Liver (tissue), 9 donors: Measurements from ENCODE around the gene EVC. TPM values are rescaled to one million over a fixed set of nuclear protein-coding genes. Genes with fewer than 3 reads are reported as not detected.

Experiments
- DNase-seq: peaks from one replicate; pipeline ENCODE4 v3.0.0-alpha.2; 2017; ENCODE audit warnings: low spot score
- H3K27ac ChIP-seq, 2 donors: one replicate each; pipeline ENCODE4 v1.7.0; 2013; ENCODE audit warnings: inconsistent platforms in 2 of 2, low read length in 2 of 2, control low read depth in 1 of 2, low read depth in 1 of 2, mild to moderate bottlenecking in 1 of 2
- H3K27me3 ChIP-seq, 4 donors: one replicate each; pipeline versions ENCODE4 v1.6.1 to v1.7.0; 2013; ENCODE audit warnings: low read length in 3 of 4, inconsistent platforms in 1 of 4, mild to moderate bottlenecking in 1 of 4, moderate library complexity in 1 of 4; ENCODE audit not compliant: control insufficient read depth in 4 of 4, insufficient read depth in 4 of 4
- H3K36me3 ChIP-seq, 4 donors: one replicate each; pipeline versions ENCODE4 v1.6.1 to v1.7.0; 2013; ENCODE audit warnings: low read length in 3 of 4, mild to moderate bottlenecking in 3 of 4, low read depth in 1 of 4, moderate library complexity in 1 of 4; ENCODE audit not compliant: control insufficient read depth in 4 of 4, insufficient read depth in 3 of 4
- H3K4me1 ChIP-seq, 4 donors: one replicate each; pipeline versions ENCODE4 v1.6.1 to v1.7.0; 2013; ENCODE audit warnings: low read length in 3 of 4, mild to moderate bottlenecking in 3 of 4, moderate library complexity in 1 of 4; ENCODE audit not compliant: control insufficient read depth in 4 of 4, insufficient read depth in 4 of 4
- H3K4me3 ChIP-seq, 3 donors: one replicate each; pipeline versions ENCODE4 v1.6.1 to v1.7.0; 2013; ENCODE audit warnings: low read length in 3 of 3, control low read depth in 1 of 3, low read depth in 1 of 3, mild to moderate bottlenecking in 1 of 3
- H3K9ac ChIP-seq, 2 donors: one replicate each; pipeline ENCODE4 v1.7.0; 2013; ENCODE audit warnings: low read length in 2 of 2, mild to moderate bottlenecking in 2 of 2, moderate library complexity in 2 of 2, control low read depth in 1 of 2, low read depth in 1 of 2
- H3K9me3 ChIP-seq, 4 donors: one replicate each; pipeline versions ENCODE4 v1.6.1 to v1.7.0; 2013; ENCODE audit warnings: low read length in 3 of 4; ENCODE audit not compliant: control insufficient read depth in 4 of 4
- ATF3 ChIP-seq: IDR thresholded peaks from 2 replicates; pipeline ENCODE4 v1.6.1; 2016; ENCODE audit warnings: antibody characterized with exemption
- EGR1 ChIP-seq, 2 donors: IDR thresholded peaks; 2 replicates each; pipeline ENCODE4 v1.6.1; 2016 to 2018; ENCODE audit warnings: antibody characterized with exemption in 2 of 2, low read depth in 2 of 2
- FOXA1 ChIP-seq: IDR thresholded peaks from 2 replicates; pipeline ENCODE4 v1.6.1; 2016; ENCODE audit warnings: antibody characterized with exemption
- FOXA2 ChIP-seq: IDR thresholded peaks from 2 replicates; pipeline ENCODE4 v1.6.1; 2016; ENCODE audit warnings: antibody characterized with exemption
- GABPA ChIP-seq, 2 donors: IDR thresholded peaks in 1 of 2; conservative IDR thresholded peaks in 1 of 2; 2 replicates each; pipeline ENCODE4 v1.6.1; 2016; ENCODE audit warnings: antibody characterized with exemption in 2 of 2, mild to moderate bottlenecking in 1 of 2, moderate library complexity in 1 of 2
- HNF4A ChIP-seq, 2 donors: conservative IDR thresholded peaks; 2 replicates each; pipeline ENCODE4 v1.6.1; 2016; ENCODE audit warnings: antibody characterized with exemption in 2 of 2, mild to moderate bottlenecking in 2 of 2
- HNF4G ChIP-seq: IDR thresholded peaks from 2 replicates; pipeline ENCODE4 v1.6.1; 2016; ENCODE audit warnings: antibody characterized with exemption
- JUND ChIP-seq, 2 donors: IDR thresholded peaks; 2 replicates each; pipeline ENCODE4 v1.6.1; 2016; ENCODE audit warnings: antibody characterized with exemption in 2 of 2
- MAX ChIP-seq: IDR thresholded peaks from 2 replicates; pipeline ENCODE4 v1.6.1; 2016; ENCODE audit warnings: antibody characterized with exemption
- NR2F2 ChIP-seq: IDR thresholded peaks from 2 replicates; pipeline ENCODE4 v1.6.1; 2016; ENCODE audit warnings: antibody characterized with exemption
- RAD21 ChIP-seq, 2 donors: IDR thresholded peaks; 2 replicates each; pipeline ENCODE4 v1.6.1; 2016; ENCODE audit warnings: antibody characterized with exemption in 2 of 2, mild to moderate bottlenecking in 2 of 2
- REST ChIP-seq: IDR thresholded peaks from 2 replicates; pipeline ENCODE4 v1.6.1; 2016; ENCODE audit warnings: antibody characterized with exemption, mild to moderate bottlenecking
- RXRA ChIP-seq, 2 donors: IDR thresholded peaks; 2 replicates each; pipeline ENCODE4 v1.6.1; 2017 to 2018; ENCODE audit warnings: antibody characterized with exemption in 2 of 2, mild to moderate bottlenecking in 1 of 2
- SP1 ChIP-seq: IDR thresholded peaks from 2 replicates; pipeline ENCODE4 v1.6.1; 2018; ENCODE audit warnings: antibody characterized with exemption, mild to moderate bottlenecking
- TAF1 ChIP-seq: conservative IDR thresholded peaks from 2 replicates; pipeline ENCODE4 v1.6.1; 2016; ENCODE audit warnings: antibody characterized with exemption, mild to moderate bottlenecking
- YY1 ChIP-seq: IDR thresholded peaks from 2 replicates; pipeline ENCODE4 v1.6.1; 2016; ENCODE audit warnings: antibody characterized with exemption, mild to moderate bottlenecking
- ZBTB33 ChIP-seq: IDR thresholded peaks from 2 replicates; pipeline ENCODE4 v1.6.1; 2016; ENCODE audit warnings: antibody characterized with exemption
- WGBS: extraction: QIAGEN DNeasy Blood & Tissue Kit; methylation state at CpG from one replicate; pipeline ENCODE4 v1.1.7; 2013; 5-methylcytosine and 5-hydroxymethylcytosine counted together
- polyA plus RNA-seq, 2 donors: library from polyadenylated mRNA; stranded (reverse) in 1 of 2; unstranded in 1 of 2; fragments of 200-250 nt in 1 of 2; fragments of >200 nt in 1 of 2; fragmentation: Nextera tagmentation in 1 of 2; extraction: Ambion mirVana in 1 of 2; gene quantifications; one replicate each; pipeline versions ENCODE4 v1.2.1 to v1.2.3, GENCODE V29; 2013 to 2015
- total RNA-seq, 2 donors: library from RNA; depleted of rRNA; stranded (reverse); fragments of >200 nt; gene quantifications; one replicate each; pipeline ENCODE4 v1.2.3, GENCODE V29; 2014
- donor health status: healthy.
- donor health status: healthy.
- donor health status: healthy.
- donor health status: healthy.
- donor health status: healthy.

The EVC gene
- total and polyA plus RNA-seq, 4 donors = 0.76 to 10.9 (median 3.2) TPM

GRCh38 chr4:5691491-5692132 lies 19.4 kb upstream of the EVC start (continued):
- no peak for TF ChIP-seq JUND (IDR thresholded peaks at IDR 0.05)

GRCh38 chr4:5693871-5694270 lies 17.1 kb upstream of the EVC start:
- TF ChIP-seq MAX (no peak), RAD21 (IDR thresholded peaks at IDR 0.05) (no peak), RXRA (IDR thresholded peaks at IDR 0.05) (no peak), ATF3 (no peak), TAF1 (no peak), FOXA1 (no peak), ZBTB33 (no peak), NR2F2 (no peak), YY1 (no peak), HNF4A (conservative IDR thresholded peaks at IDR 0.05) (no peak), HNF4G (no peak), GABPA (IDR thresholded peaks at IDR 0.05 in 1 of 2, conservative IDR thresholded peaks at IDR 0.05 in 1 of 2) (no peak), SP1 (no peak), FOXA2 (no peak), EGR1 (IDR thresholded peaks at IDR 0.05; ENCODE audit: low read depth in 2 of 2) (no peak), REST (no peak), JUND (IDR thresholded peaks at IDR 0.05) (no peak)
- H3K27me3 ChIP-seq = no peaks in the 10 kb centered on the region
- H3K27ac ChIP-seq = no peak overlapping the region
- no peaks in the 10 kb centered on the region for H3K4me1 ChIP-seq
- no peaks in the 10 kb centered on the region for H3K9me3 ChIP-seq
- no peak for DNase-seq
- H3K9ac ChIP-seq = no peak overlapping the region
- peaks cover 0 to 2% (median 0%) of the 10 kb centered on the region in 4 donors for H3K36me3 ChIP-seq
- H3K4me3 ChIP-seq = no peak overlapping the region
- 87% methylated on average over 4 of the region's 4 CpGs for WGBS

GRCh38 chr4:5696341-5696740 lies 14.7 kb upstream of the EVC start:
- no peak for TF ChIP-seq EGR1 (IDR thresholded peaks at IDR 0.05; ENCODE audit: low read depth in 2 of 2)
- TF ChIP-seq SP1 = no peak
- TF ChIP-seq FOXA1 = no peak
- no peak for TF ChIP-seq RXRA (IDR thresholded peaks at IDR 0.05)
- no peak for TF ChIP-seq ZBTB33
- TF ChIP-seq YY1 = no peak
- TF ChIP-seq HNF4G = no peak
- no peak for TF ChIP-seq RAD21 (IDR thresholded peaks at IDR 0.05)
- TF ChIP-seq HNF4A (conservative IDR thresholded peaks at IDR 0.05) = no peak
- Histone ChIP-seq H3K4me3 (no peak overlapping the region), H3K9ac (no peak overlapping the region), H3K4me1 (no peaks in the 10 kb centered on the region), H3K9me3 (no peaks in the 10 kb centered on the region), H3K27me3 (no peaks in the 10 kb centered on the region), H3K36me3 (no peaks in the 10 kb centered on the region), H3K27ac (no peak overlapping the region)
- DNase-seq = no peak
- WGBS = 92% methylated on average over 11 of the region's 11 CpGs
